A673 (cell line): ENCODE results near the gene PDE9A.

ENCODE experiments used
- EZH2 ChIP-seq: fragments of 200-600 bp; sonication (generic); IDR thresholded peaks from 2 replicates; pipeline ENCODE4 v1.6.1; 2017; ENCODE audit warnings: borderline replicate concordance, low read depth, mild to moderate bottlenecking, mixed read lengths, antibody characterized with exemption, low read length; ENCODE audit not compliant: poor library complexity, severe bottlenecking
- TF ChIP-seq, protein P1 (sequence below): fragments of 300-800, 200-600 bp; sonication (generic); conservative IDR thresholded peaks from 2 replicates; pipeline ENCODE4 v1.5.1; 2017; ENCODE audit warnings: low read depth, mild to moderate bottlenecking, antibody characterized with exemption, low read length, moderate library complexity, mixed read lengths

DNA sequence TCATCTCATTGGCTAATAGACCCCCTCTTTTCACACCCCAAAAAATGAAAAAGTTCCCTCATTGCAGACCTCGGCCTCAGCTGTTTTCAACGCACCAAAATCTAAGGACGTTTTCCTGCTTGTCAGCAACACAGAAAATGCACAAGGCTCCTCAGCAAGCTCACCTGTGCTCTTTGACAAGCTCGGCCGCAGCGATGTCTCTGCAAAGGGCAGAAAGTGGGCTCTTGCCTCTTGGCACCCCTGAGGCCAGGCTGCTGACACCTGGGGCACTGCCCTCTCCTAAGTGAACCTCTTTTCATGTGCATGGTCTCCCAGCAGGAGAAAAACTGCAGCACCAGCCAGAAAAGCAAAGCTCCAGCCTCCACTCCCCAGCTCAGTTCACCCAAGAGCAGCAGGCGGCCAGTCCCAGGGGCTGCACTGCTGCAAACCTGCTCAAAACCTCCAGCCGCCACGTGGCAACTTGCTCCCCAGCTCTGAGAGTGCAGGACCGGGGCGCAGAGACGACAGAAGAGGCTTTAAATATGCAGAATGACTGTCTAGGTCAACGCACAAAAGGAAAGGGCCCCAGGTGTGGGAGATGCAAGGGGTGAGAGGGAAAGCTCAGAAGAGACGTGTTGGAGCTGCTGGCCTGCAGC, 101.7 kb downstream of the PDE9A start:
- TF ChIP-seq EZH2 = no peak
- TF ChIP-seq, protein P1, sequence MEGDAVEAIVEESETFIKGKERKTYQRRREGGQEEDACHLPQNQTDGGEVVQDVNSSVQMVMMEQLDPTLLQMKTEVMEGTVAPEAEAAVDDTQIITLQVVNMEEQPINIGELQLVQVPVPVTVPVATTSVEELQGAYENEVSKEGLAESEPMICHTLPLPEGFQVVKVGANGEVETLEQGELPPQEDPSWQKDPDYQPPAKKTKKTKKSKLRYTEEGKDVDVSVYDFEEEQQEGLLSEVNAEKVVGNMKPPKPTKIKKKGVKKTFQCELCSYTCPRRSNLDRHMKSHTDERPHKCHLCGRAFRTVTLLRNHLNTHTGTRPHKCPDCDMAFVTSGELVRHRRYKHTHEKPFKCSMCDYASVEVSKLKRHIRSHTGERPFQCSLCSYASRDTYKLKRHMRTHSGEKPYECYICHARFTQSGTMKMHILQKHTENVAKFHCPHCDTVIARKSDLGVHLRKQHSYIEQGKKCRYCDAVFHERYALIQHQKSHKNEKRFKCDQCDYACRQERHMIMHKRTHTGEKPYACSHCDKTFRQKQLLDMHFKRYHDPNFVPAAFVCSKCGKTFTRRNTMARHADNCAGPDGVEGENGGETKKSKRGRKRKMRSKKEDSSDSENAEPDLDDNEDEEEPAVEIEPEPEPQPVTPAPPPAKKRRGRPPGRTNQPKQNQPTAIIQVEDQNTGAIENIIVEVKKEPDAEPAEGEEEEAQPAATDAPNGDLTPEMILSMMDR = no peak
